GM10266 (cell line): ENCODE data around the gene CYFIP1.

Experiments
- DNase-seq: peaks from one replicate; pipeline ENCODE4 v3.0.0; 2012; ENCODE audit errors: extremely low spot score
- CTCF ChIP-seq: IDR thresholded peaks from 2 replicates; pipeline ENCODE4 v1.5.1; 2012; ENCODE audit warnings: mild to moderate bottlenecking, low read depth; ENCODE audit not compliant: control insufficient read depth, insufficient read depth; ENCODE audit errors: missing control alignments

CYFIP1 gene

GRCh38 chr15:22904736-22905135, 75.4 kb downstream of the CYFIP1 start:
- DNase-seq = no peak
- no peak for TF ChIP-seq CTCF

GRCh38 chr15:22903961-22904534, 76.1 kb downstream of the CYFIP1 start:
- TF ChIP-seq CTCF = no peak
- DNase-seq = no peak

GRCh38 chr15:22903427-22903826, 76.7 kb downstream of the CYFIP1 start:
- no peak for DNase-seq
- TF ChIP-seq CTCF = no peak

GRCh38 chr15:22902981-22903380, 77.2 kb downstream of the CYFIP1 start:
- TF ChIP-seq CTCF = no peak
- DNase-seq = no peak

- no peak for DNase-seq
- TF ChIP-seq CTCF = peak; percentile 46
These were observed 77.6 kb downstream of the CYFIP1 start for GRCh38 chr15:22902578-22902977.

- TF ChIP-seq CTCF = no peak
- no peak for DNase-seq
These were observed 78.1 kb downstream of the CYFIP1 start for GRCh38 chr15:22902046-22902445.

- no peak for TF ChIP-seq CTCF
- DNase-seq = peak; percentile 45
These were observed 84.5 kb downstream of the CYFIP1 start for GRCh38 chr15:22895465-22896190.
